Activated T-helper 1 cell treated with anti-CD3 and anti-CD28 coated beads, Interleukin-2, amount 50 U/mL, for 16 hours (primary cell): ENCODE results near the gene C10orf71.

Experiments
- DNase-seq, 2 donors: peaks; one replicate each; pipeline ENCODE4 v3.0.0-alpha.2; 2020; ENCODE audit warnings: low read depth in 1 of 2, low spot score in 1 of 2

The C10orf71 gene

DNA sequence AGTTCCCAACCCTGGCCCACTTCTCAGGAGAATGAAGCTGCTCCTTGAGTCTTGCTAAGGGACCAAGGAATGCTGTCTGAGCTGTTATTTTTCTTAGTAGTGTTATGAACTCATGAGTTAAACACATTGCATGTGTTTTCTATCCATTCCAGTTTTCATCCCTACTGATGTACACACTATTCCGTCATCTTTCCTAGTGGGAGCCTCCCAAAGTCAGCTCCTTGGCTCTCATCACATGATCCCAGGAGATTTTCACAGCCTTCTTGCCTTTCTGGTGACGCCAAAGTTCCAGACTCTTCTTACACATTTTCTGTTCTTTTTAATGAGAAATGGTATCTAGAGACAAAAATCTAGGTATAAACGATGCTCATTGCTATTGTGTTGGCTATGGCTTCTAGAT, 8.4 kb upstream of the C10orf71 start:
- no peak for DNase-seq

GRCh38 chr10:49292565-49293207, 6.3 kb upstream of the C10orf71 start:
- DNase-seq: no peak

GRCh38 chr10:49293208-49293603, 5.8 kb upstream of the C10orf71 start:
- DNase-seq: no peak

GRCh38 chr10:49294731-49295130, 4.2 kb upstream of the C10orf71 start:
- no peak for DNase-seq

DNA sequence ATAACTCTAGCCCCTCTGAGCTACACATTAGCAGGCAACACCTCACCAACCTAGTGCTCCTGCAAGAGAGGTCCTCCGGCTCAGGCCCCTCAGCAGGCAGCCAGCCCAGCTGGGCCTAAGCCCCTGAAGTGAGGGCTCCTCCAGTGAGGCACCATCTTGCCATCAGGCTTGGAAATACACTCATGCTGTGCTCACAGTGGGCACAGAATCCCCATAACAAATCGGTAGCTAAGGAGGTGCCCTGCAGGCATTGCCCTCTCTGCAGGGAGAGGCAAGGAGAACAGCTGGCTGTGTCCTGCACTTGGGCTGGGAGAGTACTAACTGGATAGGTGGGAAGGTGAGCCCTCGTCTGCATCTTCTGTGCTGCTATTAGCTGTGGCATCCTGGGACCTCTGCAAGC, 3.7 kb upstream of the C10orf71 start:
- DNase-seq: no peak

GRCh38 chr10:49296382-49296781, 2.6 kb upstream of the C10orf71 start:
- no peak for DNase-seq

DNA sequence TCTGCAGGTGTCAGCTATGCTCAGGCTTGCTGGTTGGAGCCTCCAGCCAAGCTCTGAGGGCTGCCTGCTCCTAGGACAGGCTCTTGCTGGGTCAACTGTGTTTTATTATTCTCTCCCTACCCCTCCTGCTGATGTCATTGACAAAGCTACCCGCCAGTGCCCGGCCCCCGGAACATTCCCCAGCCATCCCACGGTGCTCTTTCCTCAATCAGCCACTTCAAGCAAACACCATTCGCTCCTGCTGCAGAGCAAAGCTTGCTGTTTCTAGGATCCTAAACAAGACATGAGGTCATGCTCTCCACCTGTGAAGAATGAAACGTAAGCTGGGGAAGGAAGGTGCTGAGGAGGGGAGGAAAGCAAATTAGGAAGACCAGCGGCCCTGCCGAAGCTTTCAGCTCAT, 2.1 kb upstream of the C10orf71 start:
- no peak for DNase-seq

DNA sequence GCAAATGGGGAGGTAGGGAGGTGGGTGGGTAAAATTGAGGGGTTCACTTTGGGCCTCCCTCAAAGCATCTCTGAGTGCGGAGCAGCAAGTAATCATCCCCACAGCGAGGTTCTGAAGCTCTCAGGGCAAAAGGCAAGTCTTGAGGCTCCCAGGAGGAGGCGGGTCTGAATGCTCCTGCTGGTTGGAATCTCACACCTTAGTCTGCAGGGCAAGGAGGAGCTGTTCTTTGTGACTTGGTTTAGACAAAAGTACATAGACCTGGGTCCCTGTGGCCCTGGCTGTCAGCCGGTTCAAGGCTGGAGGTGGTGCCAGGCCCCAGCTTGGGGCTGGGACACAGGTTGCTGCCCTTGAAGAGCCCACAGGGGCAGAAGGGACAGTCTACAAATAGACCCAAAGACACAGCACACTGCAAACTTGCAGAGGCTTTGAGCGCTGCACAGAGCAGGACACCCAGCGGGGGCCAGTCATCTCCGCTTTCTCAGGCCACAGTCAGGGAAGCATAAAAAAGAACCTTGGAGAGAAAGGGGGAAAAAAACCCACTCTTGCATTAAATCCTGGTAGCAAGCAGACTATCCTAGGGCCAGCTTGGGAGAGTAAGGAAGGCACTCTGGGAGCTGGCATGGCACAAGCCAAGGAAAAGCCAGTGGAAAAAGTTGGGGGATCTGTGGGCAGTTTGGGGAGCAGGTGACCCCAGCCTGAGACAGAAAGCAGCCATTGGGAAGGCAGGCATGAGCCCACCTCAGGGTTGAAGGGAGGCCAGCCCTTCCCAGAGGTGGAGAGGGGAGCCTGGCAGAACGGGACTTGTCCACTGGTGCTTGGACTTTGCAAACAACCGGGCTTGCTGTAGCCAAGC, 926 bp upstream of the C10orf71 start:
- DNase-seq: no peak

- no peak for DNase-seq
Observed at GRCh38 chr10:49298671-49298982, 343 bp upstream of the C10orf71 start.

DNA sequence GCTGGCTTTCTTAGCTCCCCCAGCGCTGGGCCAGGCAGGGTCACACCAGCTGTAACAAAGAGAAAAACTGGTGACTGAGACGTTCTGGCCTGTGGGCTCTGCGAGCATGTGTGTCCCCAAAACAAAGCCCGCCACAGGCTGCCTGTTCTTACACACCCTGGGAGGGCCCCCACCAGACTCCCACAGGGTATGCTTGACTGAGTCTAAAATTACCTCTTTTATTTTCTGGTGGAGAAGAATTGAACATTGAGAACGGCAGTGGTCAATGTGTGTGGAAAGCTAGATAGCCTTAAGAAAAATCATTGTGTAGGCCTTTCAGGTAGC, 808 bp downstream of the C10orf71 start:
- no peak for DNase-seq

- DNase-seq: no peak
Observed at GRCh38 chr10:49300140-49300974, 1.4 kb downstream of the C10orf71 start.

DNA sequence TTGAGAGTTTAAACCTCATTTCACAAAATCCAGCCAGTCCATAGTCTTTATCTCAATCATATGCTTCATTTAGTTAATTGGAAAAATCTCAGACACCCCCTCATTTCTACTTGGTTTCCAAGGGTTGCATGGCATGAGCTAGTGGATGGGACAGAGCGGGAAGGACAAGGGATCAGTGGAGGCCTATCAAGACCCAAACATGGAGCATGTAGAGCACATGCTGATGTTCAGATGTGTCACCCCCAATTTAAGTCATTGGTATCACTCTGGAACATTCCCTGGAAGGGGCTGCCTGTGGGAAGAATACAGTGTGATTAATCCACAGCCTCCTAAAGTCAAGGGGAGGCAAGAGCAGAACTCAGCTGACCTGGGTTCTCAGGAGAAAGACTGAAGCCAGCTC, 2.3 kb downstream of the C10orf71 start:
- no peak for DNase-seq

DNA sequence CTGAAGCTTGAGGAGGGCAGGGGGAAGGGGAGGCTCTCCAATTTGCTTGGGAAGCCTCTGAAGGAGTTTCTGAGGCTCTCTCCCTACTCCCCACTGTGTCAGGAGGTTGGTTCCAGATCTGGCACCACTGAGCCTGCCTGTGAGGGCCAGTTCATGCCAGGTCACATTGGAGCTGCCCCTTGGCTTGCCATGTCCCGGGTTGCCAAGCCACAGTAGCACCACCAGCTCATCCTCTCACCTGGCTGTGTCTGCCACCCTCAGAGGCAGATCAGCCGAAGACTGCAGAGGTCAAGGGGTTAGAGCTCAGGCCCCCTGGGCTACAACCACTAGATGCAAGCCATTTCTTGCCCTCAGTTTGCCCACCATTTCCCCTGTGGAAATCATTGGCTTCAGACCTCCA, 3.1 kb downstream of the C10orf71 start:
- DNase-seq: no peak

DNA sequence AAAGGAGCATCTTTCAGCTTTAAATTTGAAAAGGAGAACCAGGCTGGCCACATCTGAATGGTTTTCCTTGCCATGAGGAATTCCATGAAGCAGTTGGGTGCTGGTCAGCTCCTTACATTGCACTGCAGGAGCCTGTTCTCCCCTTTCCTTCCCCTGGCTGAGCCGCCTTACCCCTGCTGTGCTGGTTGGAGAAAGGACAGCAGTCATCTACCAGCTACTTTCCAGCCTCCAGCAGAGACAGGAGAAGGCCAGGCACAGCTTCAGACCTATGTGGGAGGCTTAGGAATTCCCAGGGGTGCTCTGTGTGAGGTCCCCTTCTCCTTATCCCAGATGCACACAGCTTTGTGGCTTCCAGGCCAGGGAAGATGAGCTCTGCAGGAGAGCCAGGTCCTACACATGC, 4.7 kb downstream of the C10orf71 start:
- no peak for DNase-seq

- DNase-seq: no peak
Observed at GRCh38 chr10:49304137-49304536, 5.2 kb downstream of the C10orf71 start.

GRCh38 chr10:49307921-49308320, 9.0 kb downstream of the C10orf71 start:
- DNase-seq: no peak

DNA sequence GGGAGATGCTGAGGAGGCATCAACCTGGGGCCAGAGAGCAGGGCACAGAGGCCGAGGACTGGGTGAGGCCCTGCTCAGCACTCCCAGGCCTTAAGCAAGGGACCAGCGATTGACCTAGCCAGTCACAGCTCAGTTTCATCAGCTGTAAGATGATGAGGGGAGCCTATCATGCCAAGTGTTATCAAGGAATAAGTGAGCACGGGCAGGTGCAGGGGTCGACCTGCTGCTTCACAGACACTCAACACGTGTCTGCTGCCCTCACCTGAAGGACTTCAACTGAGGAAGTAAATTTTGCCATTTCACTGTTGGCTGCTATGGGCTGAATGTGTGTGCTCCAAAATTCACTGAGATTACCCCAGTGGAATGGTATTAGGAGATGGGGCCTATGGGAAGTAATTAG, 9.9 kb downstream of the C10orf71 start:
- DNase-seq: no peak

- DNase-seq: no peak
Observed at GRCh38 chr10:49309691-49310411, 10.9 kb downstream of the C10orf71 start.

DNA sequence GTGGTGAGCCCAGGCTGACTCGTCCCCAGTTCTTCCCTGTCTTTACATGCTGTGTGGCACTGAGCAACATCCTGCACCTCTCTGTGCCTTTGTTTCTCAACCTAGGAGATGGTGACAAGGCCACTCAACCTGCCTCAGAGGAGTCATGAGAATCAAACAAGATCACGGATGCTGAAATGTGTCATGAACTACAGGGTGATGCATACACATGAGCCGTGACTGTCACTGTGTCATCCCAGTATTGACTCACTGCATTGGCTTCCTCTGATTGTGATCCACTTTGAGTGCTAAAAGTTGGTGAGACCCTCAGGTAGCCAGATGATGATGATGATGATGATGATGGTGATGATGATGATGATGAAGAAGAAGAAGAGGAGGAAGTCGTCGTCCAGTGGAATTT, 11.5 kb downstream of the C10orf71 start:
- DNase-seq: no peak

DNA sequence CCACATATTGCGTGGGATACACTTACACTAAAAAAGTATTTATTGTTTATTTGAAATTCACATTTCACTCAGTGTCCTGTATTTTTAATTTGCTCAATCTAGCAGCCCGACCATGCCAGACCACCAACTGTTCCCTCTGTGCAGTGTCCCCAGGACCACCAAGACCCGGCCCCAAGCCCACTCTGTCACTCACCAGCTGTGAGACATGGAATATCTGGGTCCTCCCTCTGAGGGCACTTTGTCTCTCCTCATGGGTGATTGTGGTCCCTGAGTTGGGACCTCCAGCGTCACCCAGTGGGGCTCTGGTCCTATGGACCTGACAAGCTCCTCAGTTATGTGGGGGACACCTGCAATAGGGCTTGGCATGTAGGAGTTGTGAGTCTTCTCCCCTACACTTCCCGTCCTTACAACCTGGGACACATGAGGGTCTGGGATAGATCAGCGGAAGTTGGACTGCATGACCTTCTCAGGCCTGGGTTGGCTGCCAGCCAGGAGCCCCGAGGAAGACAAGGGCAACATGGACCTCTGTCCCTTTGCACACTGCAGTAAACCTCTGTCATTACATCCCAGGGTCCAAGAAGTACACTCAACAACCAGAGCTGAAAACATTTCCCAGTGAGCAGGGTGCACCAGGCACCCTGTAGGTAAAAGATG, 12.1 kb downstream of the C10orf71 start:
- DNase-seq: no peak
